HAP-1 (cell line): Measurements from ENCODE around the gene NFASC.

Source experiments
- DNase-seq, 2 experiments: peaks; one replicate each; pipeline ENCODE4 v3.0.0-alpha.2; 2016 to 2020; ENCODE audit warnings: low spot score in 2 of 2
- H3K27me3 ChIP-seq: fragments of 250-450 bp; sonication (Bioruptor Pico); 2 replicates; pipeline ENCODE4 v1.5.1; 2020; ENCODE audit warnings: low read depth, mild to moderate bottlenecking, moderate library complexity
- H3K36me3 ChIP-seq: fragments of 250-450 bp; sonication (Bioruptor Pico); replicated peaks from 2 replicates; pipeline ENCODE4 v1.5.1; 2020; ENCODE audit warnings: mild to moderate bottlenecking
- H3K4me1 ChIP-seq: fragments of 250-450 bp; sonication (Bioruptor Pico); 2 replicates; pipeline ENCODE4 v1.5.1; 2020; ENCODE audit warnings: mild to moderate bottlenecking
- H3K4me3 ChIP-seq: fragments of 250-450 bp; sonication (Bioruptor Pico); 2 replicates; pipeline ENCODE4 v1.5.1; 2020; ENCODE audit warnings: mild to moderate bottlenecking, moderate library complexity
- H3K9me3 ChIP-seq: fragments of 250-450 bp; sonication (Bioruptor Pico); 2 replicates; pipeline ENCODE4 v1.5.1; 2020; ENCODE audit warnings: mild to moderate bottlenecking, moderate library complexity
- in situ Hi-C: fragments of 300-500 bp; cut with MboI; formaldehyde crosslinking; loops from 3 replicates; pipeline ENCODE4 v1.14.3; 2020; ENCODE audit warnings: low sequenced_read_pairs, inconsistent platforms, mixed read lengths

NFASC gene

DNA sequence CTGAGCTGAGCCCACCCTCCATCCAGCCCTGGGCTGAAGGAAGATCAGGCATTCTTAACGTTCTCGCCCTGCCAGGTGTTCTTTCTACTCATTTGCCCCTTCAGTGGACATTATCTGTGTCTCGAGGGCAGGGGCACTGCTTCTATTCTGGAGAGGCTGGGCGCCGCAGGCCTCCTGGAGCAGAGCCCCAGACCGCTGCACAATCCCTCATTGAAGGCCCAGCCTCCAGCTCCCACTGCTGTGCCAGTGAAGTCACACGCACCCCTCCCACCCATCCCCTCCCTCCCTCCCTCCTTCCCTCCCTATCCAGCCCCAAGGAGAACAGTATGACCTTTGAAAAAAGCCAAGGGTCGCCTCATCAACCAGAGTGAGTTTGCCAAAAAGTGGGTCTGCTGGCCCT lies 76.7 kb downstream of the NFASC start:
- no peaks in the 10 kb centered on the region for H3K9me3 ChIP-seq
- in situ Hi-C loops: no loop called here
- no peak for DNase-seq
- no peak overlapping the region for H3K4me3 ChIP-seq
- H3K4me1 ChIP-seq: no peaks in the 10 kb centered on the region
- H3K27me3 ChIP-seq: peaks cover 3% of the 10 kb centered on the region; the same call in 1 of the 2 replicates
- H3K36me3 ChIP-seq: no peaks in the 10 kb centered on the region

- Histone ChIP-seq H3K27me3 (peaks cover 3% of the 10 kb centered on the region; the same call in 1 of the 2 replicates), H3K36me3 (no peaks in the 10 kb centered on the region), H3K4me1 (no peaks in the 10 kb centered on the region), H3K9me3 (no peaks in the 10 kb centered on the region), H3K4me3 (no peak overlapping the region)
- no peak for DNase-seq
- in situ Hi-C loops: no loop called here
Measured at GRCh38 chr1:204947747-204948146, 77.1 kb downstream of the NFASC start.

DNA sequence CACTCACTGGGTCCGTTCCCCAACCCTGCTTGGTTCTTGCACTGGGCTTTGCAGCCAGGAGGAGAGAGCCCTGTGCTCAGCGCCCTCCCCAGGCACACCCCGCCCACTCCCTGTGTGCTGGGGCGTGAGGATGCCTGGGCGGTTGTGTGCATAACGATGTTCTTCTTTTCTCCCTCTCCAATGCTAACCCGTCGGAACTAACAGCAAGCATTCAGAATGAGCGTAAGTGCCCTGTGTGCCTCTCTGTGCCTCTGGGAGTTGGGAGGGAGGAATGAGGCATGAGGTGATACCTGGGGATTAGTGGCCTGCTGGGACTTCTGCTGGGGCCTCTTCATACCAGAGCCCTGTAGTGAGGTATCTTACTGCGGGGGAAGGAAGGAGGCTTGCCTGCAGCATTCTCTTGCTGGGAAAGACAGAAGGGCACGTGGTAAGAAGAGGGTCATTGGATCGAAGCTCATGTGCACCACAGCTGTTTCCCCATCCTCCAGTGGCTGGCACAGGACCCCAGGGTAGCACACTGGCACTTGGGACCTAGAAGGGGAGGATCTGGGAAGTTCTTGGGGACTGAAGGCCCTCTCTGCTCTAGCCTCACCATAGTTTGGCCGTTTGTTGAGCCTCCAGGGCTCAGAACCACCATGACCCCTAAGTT lies 79.8 kb downstream of the NFASC start:
- no peak overlapping the region for H3K4me3 ChIP-seq
- no peaks in the 10 kb centered on the region for H3K4me1 ChIP-seq
- in situ Hi-C loops: no loop called here
- no peaks in the 10 kb centered on the region for H3K9me3 ChIP-seq
- no peak for DNase-seq
- no peaks in the 10 kb centered on the region for H3K36me3 ChIP-seq
- H3K27me3 ChIP-seq: peaks cover 4% of the 10 kb centered on the region

DNA sequence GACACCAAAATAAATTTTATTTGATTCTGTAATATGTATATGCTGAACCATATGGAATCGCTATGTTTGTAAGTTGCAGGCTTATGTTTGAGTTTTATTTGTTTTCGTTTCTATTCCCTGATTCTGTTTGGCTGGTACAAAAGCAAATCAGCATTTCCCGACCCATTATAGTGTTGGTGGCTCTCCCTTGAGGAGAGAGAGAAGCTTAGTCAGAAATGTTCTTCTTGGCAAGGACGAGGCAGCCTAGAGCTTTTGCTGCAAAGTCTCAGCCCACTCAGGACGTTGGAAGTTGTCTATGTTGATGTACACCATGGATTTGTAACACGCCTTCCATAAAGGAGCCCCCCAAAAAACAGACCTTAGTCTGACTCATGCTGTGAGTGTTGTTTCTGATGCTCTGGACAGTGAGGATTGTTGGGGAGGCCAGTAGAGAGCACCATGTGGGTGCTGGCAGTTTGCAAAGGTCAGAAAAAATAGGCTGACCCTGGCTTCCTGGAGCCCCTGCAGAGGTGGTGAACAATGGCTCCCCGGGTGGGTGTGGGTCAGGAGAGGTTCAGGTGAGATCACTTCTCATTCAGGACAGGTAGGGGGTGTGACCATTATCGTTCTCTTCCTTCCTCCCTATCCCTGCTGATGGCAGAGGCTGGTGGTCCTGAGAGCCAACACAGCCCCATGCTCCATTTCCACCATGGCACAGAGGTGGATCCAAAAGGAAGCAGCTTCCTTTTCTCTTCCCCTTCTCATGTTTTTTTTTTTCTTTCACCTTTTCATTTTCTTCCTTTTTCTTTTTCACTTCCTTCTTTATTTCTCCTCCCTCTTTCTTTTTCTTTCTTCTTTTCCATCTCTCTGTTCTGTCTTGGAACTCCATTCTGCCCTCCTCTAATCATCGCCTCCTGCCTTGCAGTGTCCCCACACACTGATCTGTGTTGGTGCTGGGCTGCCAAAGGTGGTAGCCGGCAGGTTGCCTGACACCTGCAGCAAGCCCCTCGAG lies 88.0 kb downstream of the NFASC start:
- H3K4me1 ChIP-seq: no peaks in the 10 kb centered on the region
- peaks cover 37% of the 10 kb centered on the region for H3K27me3 ChIP-seq
- H3K36me3 ChIP-seq: no peaks in the 10 kb centered on the region
- no peaks in the 10 kb centered on the region for H3K9me3 ChIP-seq
- DNase-seq: no peak
- H3K4me3 ChIP-seq: no peak overlapping the region
- in situ Hi-C loops: no loop called here

- no peak for DNase-seq
- Histone ChIP-seq H3K4me1 (no peaks in the 10 kb centered on the region), H3K27me3 (peaks cover 40% of the 10 kb centered on the region), H3K9me3 (no peaks in the 10 kb centered on the region), H3K36me3 (no peaks in the 10 kb centered on the region), H3K4me3 (no peak overlapping the region)
- in situ Hi-C loops: no loop called here
Measured at GRCh38 chr1:204959374-204959773, 88.7 kb downstream of the NFASC start.

GRCh38 chr1:204959836-204960235 lies 89.2 kb downstream of the NFASC start:
- H3K36me3 ChIP-seq: no peaks in the 10 kb centered on the region
- H3K4me1 ChIP-seq: no peaks in the 10 kb centered on the region
- no peak for DNase-seq
- no peaks in the 10 kb centered on the region for H3K9me3 ChIP-seq
- H3K27me3 ChIP-seq: peaks cover 40% of the 10 kb centered on the region
- H3K4me3 ChIP-seq: no peak overlapping the region
- in situ Hi-C loops: no loop called here

GRCh38 chr1:204960306-204961125 lies 89.9 kb downstream of the NFASC start:
- DNase-seq: no peak
- no peaks in the 10 kb centered on the region for H3K36me3 ChIP-seq
- no peaks in the 10 kb centered on the region for H3K4me1 ChIP-seq
- no peaks in the 10 kb centered on the region for H3K9me3 ChIP-seq
- H3K4me3 ChIP-seq: no peak overlapping the region
- in situ Hi-C loops: no loop called here
- H3K27me3 ChIP-seq: peaks cover 39% of the 10 kb centered on the region

- no peaks in the 10 kb centered on the region for H3K4me1 ChIP-seq
- H3K36me3 ChIP-seq: no peaks in the 10 kb centered on the region
- H3K27me3 ChIP-seq: peaks cover 40% of the 10 kb centered on the region
- in situ Hi-C loops: no loop called here
- no peak for DNase-seq
- H3K9me3 ChIP-seq: no peaks in the 10 kb centered on the region
- H3K4me3 ChIP-seq: no peak overlapping the region
Measured at GRCh38 chr1:204961765-204962419, 91.2 kb downstream of the NFASC start.

DNA sequence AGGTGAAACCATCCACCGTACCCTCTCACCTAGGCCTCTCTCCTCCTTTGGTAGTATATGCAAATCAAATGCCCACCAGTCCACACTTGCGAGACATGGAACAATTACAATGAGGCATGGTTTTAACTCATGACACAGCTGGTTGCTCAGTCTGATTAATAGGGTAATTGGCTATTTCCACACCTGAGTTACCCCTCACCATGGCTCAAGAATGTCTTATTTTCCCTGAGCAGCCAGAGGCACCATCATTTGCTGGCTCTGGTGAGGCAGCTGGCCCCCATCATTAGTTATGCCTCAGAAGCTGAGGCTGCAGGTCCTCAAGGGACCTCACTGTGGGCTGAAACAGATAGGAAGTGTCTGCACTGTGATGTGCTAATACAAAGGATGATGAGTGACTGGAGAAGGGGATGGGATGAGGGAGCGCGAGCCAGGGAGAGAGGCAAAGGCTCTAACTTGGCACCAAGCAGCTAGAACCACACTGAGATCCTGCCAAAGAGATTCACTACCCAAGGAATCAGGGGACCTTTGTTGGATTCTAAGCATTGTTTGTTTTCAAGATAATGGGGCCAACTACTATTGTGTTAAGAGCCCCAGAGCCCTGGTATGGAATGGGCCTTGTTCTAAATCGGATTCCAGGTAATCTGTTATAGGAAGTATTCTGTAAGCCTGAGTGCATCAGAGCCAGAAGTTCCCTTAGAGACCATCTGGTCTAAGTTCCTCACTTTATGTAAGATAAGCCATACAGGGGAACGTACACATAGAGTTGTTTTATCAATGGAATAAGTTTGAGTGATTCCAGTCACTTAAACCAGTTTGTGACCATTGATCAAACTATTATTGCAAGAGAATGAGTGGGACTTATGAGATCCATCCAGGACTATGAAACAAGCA lies 92.3 kb downstream of the NFASC start:
- no peak for DNase-seq
- H3K4me1 ChIP-seq: no peaks in the 10 kb centered on the region
- no peak overlapping the region for H3K4me3 ChIP-seq
- H3K27me3 ChIP-seq: peaks cover 36% of the 10 kb centered on the region
- H3K9me3 ChIP-seq: no peaks in the 10 kb centered on the region
- in situ Hi-C loops: no loop called here
- H3K36me3 ChIP-seq: no peaks in the 10 kb centered on the region

DNA sequence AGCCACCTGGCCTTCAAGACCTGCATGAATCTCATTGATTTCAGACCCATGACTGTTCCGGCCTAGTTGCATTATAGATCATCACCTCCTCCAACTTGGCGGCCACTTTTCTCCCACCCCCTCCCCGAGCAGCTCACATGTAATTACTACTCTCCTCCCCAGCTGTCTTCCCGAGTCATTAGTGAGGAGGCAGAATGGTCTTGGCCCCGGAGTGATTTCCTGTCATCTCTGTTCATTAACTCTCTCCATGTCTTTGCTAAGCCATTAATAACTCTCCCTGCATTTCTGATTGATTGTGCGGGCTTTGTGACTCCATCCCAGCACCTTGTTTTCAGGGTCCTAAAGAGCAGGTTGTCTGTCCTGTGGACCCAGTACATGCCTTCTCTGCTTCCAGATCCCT lies 96.8 kb downstream of the NFASC start:
- H3K27me3 ChIP-seq: peaks cover 20% of the 10 kb centered on the region
- H3K36me3 ChIP-seq: no peaks in the 10 kb centered on the region
- no peaks in the 10 kb centered on the region for H3K9me3 ChIP-seq
- in situ Hi-C loops: no loop called here
- no peak overlapping the region for H3K4me3 ChIP-seq
- H3K4me1 ChIP-seq: no peaks in the 10 kb centered on the region
- DNase-seq: no peak

DNA sequence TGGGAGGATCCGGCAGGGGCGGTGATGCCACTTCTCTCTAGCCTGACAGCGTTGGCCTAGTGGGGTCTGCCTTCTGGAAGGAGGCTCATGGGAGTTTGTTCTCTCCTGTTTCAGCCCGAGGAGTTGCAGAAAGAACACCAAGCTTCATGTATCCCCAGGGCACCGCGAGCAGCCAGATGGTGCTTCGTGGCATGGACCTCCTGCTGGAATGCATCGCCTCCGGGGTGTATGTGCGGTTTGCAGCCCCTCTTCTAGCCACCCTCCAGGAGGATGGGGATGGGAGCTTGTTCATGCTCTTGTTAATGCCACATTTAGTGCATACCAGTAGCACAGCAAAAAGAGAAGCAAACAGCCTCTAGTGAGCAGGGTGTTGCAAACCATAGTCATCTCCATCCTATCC lies 97.5 kb downstream of the NFASC start:
- DNase-seq: no peak
- H3K4me1 ChIP-seq: no peaks in the 10 kb centered on the region
- H3K4me3 ChIP-seq: no peak overlapping the region
- no peaks in the 10 kb centered on the region for H3K36me3 ChIP-seq
- H3K27me3 ChIP-seq: peaks cover 20% of the 10 kb centered on the region
- no peaks in the 10 kb centered on the region for H3K9me3 ChIP-seq
- in situ Hi-C loops: no loop called here

GRCh38 chr1:204968951-204969350 lies 98.3 kb downstream of the NFASC start:
- DNase-seq: no peak
- peaks cover 24% of the 10 kb centered on the region for H3K27me3 ChIP-seq
- H3K4me1 ChIP-seq: no peaks in the 10 kb centered on the region
- H3K9me3 ChIP-seq: no peaks in the 10 kb centered on the region
- H3K4me3 ChIP-seq: no peak overlapping the region
- in situ Hi-C loops: no loop called here
- H3K36me3 ChIP-seq: no peaks in the 10 kb centered on the region
